Renal cortex interstitium (tissue), 15 donors: ENCODE results near the gene DCTPP1. TPM values are rescaled to one million over a fixed set of nuclear protein-coding genes. Genes with fewer than 3 reads are reported as not detected.
"Not testable (repeated sequence)": the region's sequence is repeated elsewhere in the genome, so short reads cannot be mapped to it uniquely, and the experiment has no call there.

Experiments used
- DNase-seq, 11 donors: peaks; one replicate each; pipeline ENCODE4 v3.0.0-alpha.2; 2013; ENCODE audit warnings: low read depth in 9 of 11, low spot score in 4 of 11; ENCODE audit errors: extremely low read depth in 1 of 11
- long read RNA-seq, 16 experiments: transcript quantifications; one replicate each; lab custom pipeline, GENCODE V29; 2026
- polyA plus RNA-seq, 3 donors: library from polyadenylated mRNA; unstranded; fragments of 120-200 nt; gene quantifications; one replicate each; pipeline ENCODE4 v1.2.1, GENCODE V29; 2013; ENCODE audit not compliant: insufficient read length in 3 of 3

Gene DCTPP1
- polyA plus RNA-seq = 10 to 100 TPM; 45.0 to 56.9 (median 48.6) TPM
- long read RNA-seq, donor 1, transcript DCTPP1-201 (3 exons, 1,222 nt) = major isoform, 35 of 40 reads
- long read RNA-seq, donor 1, partial matches to known transcripts = 0 of 40 reads
- long read RNA-seq, donor 1, other reads (novel, unspliced or antisense) = 0 of 40 reads
- long read RNA-seq, donor 2, transcript DCTPP1-201 (3 exons, 1,222 nt) = major isoform, 32 of 35 reads
- long read RNA-seq, donor 2, partial matches to known transcripts = 0 of 35 reads
- long read RNA-seq, donor 2, other reads (novel, unspliced or antisense) = 0 of 35 reads
- long read RNA-seq, donor 3, transcript DCTPP1-201 (3 exons, 1,222 nt) = major isoform, 46 of 50 reads
- long read RNA-seq, donor 3, partial matches to known transcripts = 0 of 50 reads
- long read RNA-seq, donor 3, other reads (novel, unspliced or antisense) = 0 of 50 reads
- long read RNA-seq, donor 4, transcript DCTPP1-201 (3 exons, 1,222 nt) = major isoform, 28 of 36 reads
- long read RNA-seq, donor 4, partial matches to known transcripts = 6 of 36 reads
- long read RNA-seq, donor 4, other reads (novel, unspliced or antisense) = 0 of 36 reads
- long read RNA-seq, donor 5 = 0 reads
- long read RNA-seq, donor 6, transcript DCTPP1-201 (3 exons, 1,222 nt) = major isoform, 34 of 38 reads
- long read RNA-seq, donor 6, partial matches to known transcripts = 0 of 38 reads
- long read RNA-seq, donor 6, other reads (novel, unspliced or antisense) = 0 of 38 reads
- long read RNA-seq, donor 7, transcript DCTPP1-201 (3 exons, 1,222 nt) = major isoform, 62 of 70 reads
- long read RNA-seq, donor 7, transcript DCTPP1-204 (2 exons, 853 nt) = minor isoform, 8 of 70 reads
- long read RNA-seq, donor 7, partial matches to known transcripts = 0 of 70 reads
- long read RNA-seq, donor 7, other reads (novel, unspliced or antisense) = 0 of 70 reads
- long read RNA-seq, donor 8 = 0 reads
- long read RNA-seq, donor 9, transcript DCTPP1-204 (2 exons, 853 nt) = minor isoform, 8 of 47 reads
- long read RNA-seq, donor 9, transcript DCTPP1-201 (3 exons, 1,222 nt) = major isoform, 38 of 47 reads
- long read RNA-seq, donor 9, partial matches to known transcripts = 0 of 47 reads
- long read RNA-seq, donor 9, other reads (novel, unspliced or antisense) = 0 of 47 reads
- long read RNA-seq, donor 10, transcript DCTPP1-201 (3 exons, 1,222 nt) = major isoform, 41 of 53 reads
- long read RNA-seq, donor 10, transcript DCTPP1-204 (2 exons, 853 nt) = minor isoform, 12 of 53 reads
- long read RNA-seq, donor 10, partial matches to known transcripts = 0 of 53 reads
- long read RNA-seq, donor 10, other reads (novel, unspliced or antisense) = 0 of 53 reads
- long read RNA-seq, donor 11, transcript DCTPP1-201 (3 exons, 1,222 nt) = major isoform, 37 of 40 reads
- long read RNA-seq, donor 11, partial matches to known transcripts = 0 of 40 reads
- long read RNA-seq, donor 11, other reads (novel, unspliced or antisense) = 0 of 40 reads
- long read RNA-seq, donor 12, transcript DCTPP1-201 (3 exons, 1,222 nt) = major isoform, 24 of 24 reads
- long read RNA-seq, donor 12, partial matches to known transcripts = 0 of 24 reads
- long read RNA-seq, donor 12, other reads (novel, unspliced or antisense) = 0 of 24 reads
- long read RNA-seq, donor 13 = 0 reads
- long read RNA-seq, donor 14, transcript DCTPP1-204 (2 exons, 853 nt) = minor isoform, 6 of 39 reads
- long read RNA-seq, donor 14, transcript DCTPP1-201 (3 exons, 1,222 nt) = major isoform, 33 of 39 reads
- long read RNA-seq, donor 14, partial matches to known transcripts = 0 of 39 reads
- long read RNA-seq, donor 14, other reads (novel, unspliced or antisense) = 0 of 39 reads
- long read RNA-seq, donor 15, transcript DCTPP1-201 (3 exons, 1,222 nt) = major isoform, 24 of 25 reads
- long read RNA-seq, donor 15, partial matches to known transcripts = 0 of 25 reads
- long read RNA-seq, donor 15, other reads (novel, unspliced or antisense) = 0 of 25 reads
- long read RNA-seq, donor 16, transcript DCTPP1-201 (3 exons, 1,222 nt) = major isoform, 106 of 122 reads
- long read RNA-seq, donor 16, transcript DCTPP1-204 (2 exons, 853 nt) = minor isoform, 16 of 122 reads
- long read RNA-seq, donor 16, partial matches to known transcripts = 0 of 122 reads
- long read RNA-seq, donor 16, other reads (novel, unspliced or antisense) = 0 of 122 reads

GRCh38 chr16:30429678-30430427 is at the start of gene DCTPP1:
Gene DCTPP1 (minus strand): TSS chr16:30430030. CDS start chr16:30429980, 50 bp downstream.
- DNase-seq = peak; percentile 91 to 99 (median 96)

- no peak for DNase-seq
Observed at GRCh38 chr16:30478766-30479478, 49.1 kb upstream of the DCTPP1 start.

- DNase-seq = not testable (repeated sequence)
Observed at GRCh38 chr16:30477773-30478172, 47.9 kb upstream of the DCTPP1 start.

- no peak for DNase-seq
Observed at GRCh38 chr16:30476991-30477390, 47.2 kb upstream of the DCTPP1 start.

- no peak for DNase-seq
Observed at GRCh38 chr16:30474684-30475083, 44.9 kb upstream of the DCTPP1 start.

GRCh38 chr16:30474074-30474452 is 44.2 kb upstream of the DCTPP1 start:
- DNase-seq = no peak

GRCh38 chr16:30473231-30474073 is 43.6 kb upstream of the DCTPP1 start:
- no peak for DNase-seq

- no peak for DNase-seq
Observed at GRCh38 chr16:30472328-30472942, 42.6 kb upstream of the DCTPP1 start, which contains the start of gene ITGAL. Gene ITGAL (plus strand): TSS chr16:30472742. CDS start chr16:30472838, 96 bp downstream.

GRCh38 chr16:30470632-30470995 is 40.8 kb upstream of the DCTPP1 start:
- no peak for DNase-seq

GRCh38 chr16:30470170-30470512 is 40.3 kb upstream of the DCTPP1 start:
- no peak for DNase-seq

GRCh38 chr16:30464078-30464477 is 34.2 kb upstream of the DCTPP1 start:
- DNase-seq = no peak

- not testable (repeated sequence) for DNase-seq
Observed at GRCh38 chr16:30461426-30461825, 31.6 kb upstream of the DCTPP1 start.

GRCh38 chr16:30459456-30459855 is 29.6 kb upstream of the DCTPP1 start:
- DNase-seq = no peak

- DNase-seq = no peak
Observed at GRCh38 chr16:30458561-30459394, 28.9 kb upstream of the DCTPP1 start.
